ENCODE results near the gene USP6NL. TPM values are rescaled to one million over a fixed set of nuclear protein-coding genes. Genes with fewer than 3 reads are reported as not detected.

Gene USP6NL
- total and polyA plus RNA-seq, 7 donors: 1.8 to 5.4 (median 2.9) TPM

GRCh38 chr10:11553773-11554381 is 57.6 kb downstream of the USP6NL start:
- TF ChIP-seq CTCF (IDR thresholded peaks at IDR 0.05): no peak
- 92 to 97% (median 95%) methylated on average over 6 of the region's 6 CpGs for WGBS, 3 donors
- Histone ChIP-seq H3K9me3 (no peaks in the 10 kb centered on the region), H3K4me3 (no peak overlapping the region), H3K27me3 (ENCODE audit: insufficient read depth in 3 of 3, low read length in 2 of 3) (no peaks in the 10 kb centered on the region), H3K27ac (no peak overlapping the region), H3K36me3 (ENCODE audit: insufficient read depth in 1 of 2, low read depth in 1 of 2) (no peaks in the 10 kb centered on the region), H3K4me1 (no peaks in the 10 kb centered on the region)
- intact Hi-C loops (cut with DNase I): no loop called here
- ATAC-seq (no peak), DNase-seq (no peak)

GRCh38 chr10:11551916-11552602 is 59.4 kb downstream of the USP6NL start:
- no peaks in the 10 kb centered on the region for H3K36me3 ChIP-seq (ENCODE audit: insufficient read depth in 1 of 2, low read depth in 1 of 2)
- WGBS, 3 donors: 80 to 90% (median 84%) methylated on average over 4 of the region's 4 CpGs
- ATAC-seq (peak in 1 of 4 donors; percentile 42), DNase-seq (no peak)
- no peaks in the 10 kb centered on the region for H3K27me3 ChIP-seq (ENCODE audit: insufficient read depth in 3 of 3, low read length in 2 of 3)
- intact Hi-C loops (cut with DNase I): no loop called here
- H3K4me1 ChIP-seq: no peaks in the 10 kb centered on the region
- no peak overlapping the region for H3K27ac ChIP-seq
- no peak overlapping the region for H3K4me3 ChIP-seq
- no peak for TF ChIP-seq CTCF (IDR thresholded peaks at IDR 0.05)
- H3K9me3 ChIP-seq: no peaks in the 10 kb centered on the region

GRCh38 chr10:11551104-11551503 is 60.3 kb downstream of the USP6NL start:
- no peaks in the 10 kb centered on the region for H3K27me3 ChIP-seq (ENCODE audit: insufficient read depth in 3 of 3, low read length in 2 of 3)
- H3K36me3 ChIP-seq (ENCODE audit: insufficient read depth in 1 of 2, low read depth in 1 of 2): no peaks in the 10 kb centered on the region
- no peaks in the 10 kb centered on the region for H3K4me1 ChIP-seq
- no peak overlapping the region for H3K4me3 ChIP-seq
- WGBS, 3 donors: 97 to 99% (median 98%) methylated on average over 4 of the region's 4 CpGs
- ATAC-seq (no peak), DNase-seq (no peak)
- no peak overlapping the region for H3K27ac ChIP-seq
- no peaks in the 10 kb centered on the region for H3K9me3 ChIP-seq
- TF ChIP-seq CTCF (IDR thresholded peaks at IDR 0.05): no peak
- intact Hi-C loops (cut with DNase I): no loop called here

- H3K4me1 ChIP-seq: no peaks in the 10 kb centered on the region
- H3K36me3 ChIP-seq (ENCODE audit: insufficient read depth in 1 of 2, low read depth in 1 of 2): no peaks in the 10 kb centered on the region
- intact Hi-C loops (cut with DNase I): no loop called here
- H3K9me3 ChIP-seq: no peaks in the 10 kb centered on the region
- H3K27me3 ChIP-seq (ENCODE audit: insufficient read depth in 3 of 3, low read length in 2 of 3): no peaks in the 10 kb centered on the region
- 65 to 76% (median 67%) methylated on average over 2 of the region's 2 CpGs for WGBS, 3 donors
- no peak for TF ChIP-seq CTCF (IDR thresholded peaks at IDR 0.05)
- DNase-seq: no peak
- no peak overlapping the region for H3K4me3 ChIP-seq
- ATAC-seq: no peak
- no peak overlapping the region for H3K27ac ChIP-seq
These were observed 62.7 kb downstream of the USP6NL start for GRCh38 chr10:11548768-11549099.

Measured in psoas muscle (tissue), 8 donors.